GM18907 (cell line): ENCODE measurements around the gene NEURL2.
"Not testable (repeated sequence)": the region's sequence is repeated elsewhere in the genome, so short reads cannot be mapped to it uniquely, and the experiment has no call there.

Experiments used
- ATAC-seq: cut with Tn5 transposase; IDR thresholded peaks from one replicate; pipeline ENCODE4 v1.9.1; 2021; ENCODE audit warnings: mild to moderate bottlenecking, moderate library complexity; ENCODE audit not compliant: unreplicated experiment

The NEURL2 gene

GRCh38 chr20:45874576-45874975 lies 16.4 kb downstream of the NEURL2 start:
- no peak for ATAC-seq

DNA sequence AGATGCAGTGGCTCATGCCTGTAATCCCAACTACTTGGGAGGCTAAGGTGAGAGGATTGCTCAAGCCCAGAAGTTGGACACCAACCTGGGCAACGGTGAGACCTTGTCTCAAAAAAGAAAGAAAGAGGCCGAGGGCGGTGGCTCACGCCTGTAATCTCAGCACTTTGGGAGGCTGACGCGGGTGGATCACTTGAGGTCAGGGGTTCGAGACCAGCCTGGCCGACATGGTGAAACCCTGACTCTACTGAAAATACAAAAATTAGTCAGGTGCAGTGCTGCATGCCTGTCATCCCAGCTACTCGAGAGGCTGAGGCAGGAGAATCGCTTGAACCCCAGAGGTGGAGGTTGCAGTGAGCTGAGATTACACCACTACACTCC lies 16.9 kb downstream of the NEURL2 start:
- ATAC-seq, result not testable (repeated sequence)

GRCh38 chr20:45873409-45874103 lies 17.5 kb downstream of the NEURL2 start:
- no peak for ATAC-seq

DNA sequence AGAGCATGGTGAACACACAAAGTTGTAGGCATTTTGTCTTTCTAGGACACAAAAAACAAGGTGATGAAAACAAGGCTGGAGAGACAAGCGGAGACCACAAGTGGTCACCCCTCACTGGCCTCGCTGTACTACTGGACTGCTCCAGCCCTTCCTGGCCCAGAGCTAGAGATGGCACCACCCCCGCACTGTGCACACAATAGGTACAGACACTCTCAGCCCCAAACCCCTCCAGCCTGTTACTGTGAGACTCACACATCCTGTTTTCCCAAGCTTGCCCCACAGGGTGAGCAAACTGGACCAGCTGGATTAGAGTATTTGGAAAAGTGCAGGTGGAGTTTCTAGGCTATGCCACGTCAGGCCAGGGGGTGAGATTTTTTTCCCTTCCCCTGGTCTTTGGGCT lies 18.4 kb downstream of the NEURL2 start:
- ATAC-seq, result no peak

GRCh38 chr20:45867819-45868176 lies 23.2 kb downstream of the NEURL2 start:
- ATAC-seq, result no peak

GRCh38 chr20:45867136-45867818 lies 23.7 kb downstream of the NEURL2 start:
- no peak for ATAC-seq

- no peak for ATAC-seq
Observed at GRCh38 chr20:45866454-45866853, 24.6 kb downstream of the NEURL2 start.

GRCh38 chr20:45863543-45864470 lies 27.2 kb downstream of the NEURL2 start:
- ATAC-seq, result no peak

DNA sequence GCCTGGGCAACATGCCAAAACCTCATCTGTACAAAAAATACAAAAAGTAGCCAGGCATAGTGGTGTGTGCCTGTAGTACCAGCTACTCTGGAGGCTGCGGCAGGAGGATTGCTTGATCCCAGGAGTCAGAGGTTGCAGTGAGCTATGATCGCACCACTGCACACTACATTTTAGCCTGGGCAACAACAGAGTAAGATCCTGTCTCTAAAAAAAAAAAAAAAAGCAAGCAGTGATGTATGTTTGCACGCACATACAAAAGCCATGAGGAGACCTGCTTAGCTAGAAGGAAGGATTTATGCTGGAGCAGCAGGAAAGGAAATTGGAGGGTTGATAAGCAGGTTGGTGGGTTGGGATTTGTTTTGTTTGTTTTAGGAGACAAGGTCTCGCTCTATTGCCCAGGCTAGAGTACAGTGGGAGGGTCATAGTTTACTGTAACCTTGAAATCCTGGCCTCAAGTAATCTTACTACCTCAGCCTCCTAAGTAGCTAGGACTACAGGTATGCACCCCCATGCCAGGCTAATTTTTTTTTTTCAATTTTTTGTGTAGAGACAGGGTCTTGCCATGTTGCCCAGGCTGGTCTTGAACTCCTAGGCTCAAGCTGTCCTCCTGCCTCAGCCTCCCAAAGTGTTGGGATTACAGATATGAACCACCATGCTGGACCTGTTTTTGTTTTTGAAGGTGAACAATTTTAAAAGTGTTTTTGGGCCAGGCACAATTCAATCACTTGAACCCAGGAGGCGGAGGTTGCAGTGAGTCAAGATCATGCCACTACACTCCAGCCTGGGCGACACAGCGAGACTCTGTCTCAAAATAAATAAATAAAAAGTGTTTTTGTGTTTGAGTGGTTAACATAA lies 29.6 kb downstream of the NEURL2 start:
- no peak for ATAC-seq

DNA sequence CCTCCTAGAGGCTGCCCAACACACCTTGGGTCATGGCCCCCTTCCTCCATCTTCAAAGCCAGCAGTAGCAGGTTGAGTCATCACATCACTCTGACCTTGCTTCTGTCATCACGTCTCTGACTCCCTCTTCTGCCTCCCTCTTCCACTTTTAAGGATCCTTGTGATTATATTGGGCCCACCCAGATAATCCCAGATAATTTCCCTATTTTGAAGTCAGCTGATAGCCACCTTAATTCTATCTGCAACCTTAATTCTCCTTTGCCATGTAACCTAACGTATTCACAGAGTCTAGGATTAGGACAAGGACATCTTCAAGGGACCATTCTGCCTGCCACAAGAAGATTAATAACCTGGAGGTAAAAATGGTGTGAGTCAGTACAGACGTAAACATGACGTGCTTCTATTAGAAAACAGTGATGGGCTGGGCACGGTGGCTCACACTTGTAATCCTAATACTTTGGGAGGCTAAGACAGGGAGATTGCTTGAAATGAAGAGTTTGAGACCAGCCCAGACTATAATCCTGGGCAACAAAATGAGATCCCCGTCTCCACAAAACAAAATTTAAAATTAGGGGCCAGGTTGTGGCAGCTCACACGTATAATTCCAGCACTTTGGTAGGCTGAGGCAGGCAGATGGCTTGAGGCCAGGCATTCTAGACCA lies 30.3 kb downstream of the NEURL2 start:
- no peak for ATAC-seq

DNA sequence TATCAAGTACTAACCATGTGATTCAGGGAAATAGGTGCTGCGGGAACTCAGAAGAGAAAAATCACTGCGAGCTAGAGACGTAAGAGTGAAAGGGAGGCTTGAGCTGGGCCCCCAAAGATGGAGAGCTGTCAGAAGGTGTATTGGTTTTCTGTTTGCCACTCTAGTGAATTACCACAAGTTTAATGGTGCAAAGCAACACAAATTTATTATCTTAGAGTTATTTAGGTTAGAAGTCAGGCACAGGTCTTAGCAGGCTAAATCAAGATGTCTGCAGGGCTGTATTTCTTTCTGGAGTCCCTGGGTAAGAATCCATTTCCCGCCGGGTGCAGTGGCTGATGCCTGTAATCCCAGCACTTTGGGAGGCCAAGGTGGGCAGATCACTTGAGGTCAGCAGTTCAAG lies 31.1 kb downstream of the NEURL2 start:
- no peak for ATAC-seq

DNA sequence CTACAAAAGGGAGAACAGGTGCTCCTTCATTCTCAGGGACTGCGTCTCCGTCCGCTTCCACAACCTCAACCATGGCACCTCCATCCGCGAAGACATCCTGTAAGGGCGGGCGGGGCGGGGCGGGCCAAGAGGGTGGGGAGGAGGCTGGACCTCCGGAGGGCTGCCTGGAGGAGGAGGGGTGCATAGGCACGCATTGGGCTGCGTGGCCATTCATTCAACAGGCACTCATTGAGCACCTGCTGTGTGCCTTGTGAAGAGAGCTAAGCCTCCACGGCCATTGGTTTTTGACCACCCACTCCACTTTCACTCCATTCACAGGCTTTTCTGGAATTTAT lies 33.2 kb downstream of the NEURL2 start:
- peak; percentile 23 for ATAC-seq

GRCh38 chr20:45857114-45857881 lies 33.7 kb downstream of the NEURL2 start, which contains the start of the genes ACOT8 and ZSWIM3:
Gene ACOT8, minus strand, starts transcription at chr20:45857392. Its CDS starts 77 bp downstream, at chr20:45857315.
Gene ZSWIM3, plus strand, starts transcription at chr20:45857614. Its CDS starts 212 bp downstream, at chr20:45857826.
- peak; percentile 95 for ATAC-seq

DNA sequence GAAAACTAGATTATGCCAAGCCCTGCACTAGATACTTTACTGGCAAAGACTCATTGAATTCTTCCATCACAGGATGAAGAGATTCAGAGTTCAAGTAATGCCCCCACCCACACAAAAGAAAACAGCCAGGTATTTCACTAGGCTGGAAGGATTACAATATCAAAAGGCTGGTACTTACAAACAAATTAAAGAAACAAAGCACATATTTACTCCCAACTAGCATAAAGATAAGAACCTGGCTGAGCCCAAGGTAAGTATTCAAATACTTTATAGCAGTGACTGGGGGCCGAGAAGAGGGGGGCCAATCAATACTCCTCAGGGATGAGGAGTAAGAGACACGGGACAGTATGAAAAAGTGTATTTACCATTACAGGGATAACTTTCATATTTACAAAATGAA lies 37.5 kb downstream of the NEURL2 start:
- ATAC-seq, result no peak

GRCh38 chr20:45852326-45852725 lies 38.7 kb downstream of the NEURL2 start:
- no peak for ATAC-seq

- ATAC-seq, result no peak
Observed at GRCh38 chr20:45851501-45851900, 39.5 kb downstream of the NEURL2 start.

DNA sequence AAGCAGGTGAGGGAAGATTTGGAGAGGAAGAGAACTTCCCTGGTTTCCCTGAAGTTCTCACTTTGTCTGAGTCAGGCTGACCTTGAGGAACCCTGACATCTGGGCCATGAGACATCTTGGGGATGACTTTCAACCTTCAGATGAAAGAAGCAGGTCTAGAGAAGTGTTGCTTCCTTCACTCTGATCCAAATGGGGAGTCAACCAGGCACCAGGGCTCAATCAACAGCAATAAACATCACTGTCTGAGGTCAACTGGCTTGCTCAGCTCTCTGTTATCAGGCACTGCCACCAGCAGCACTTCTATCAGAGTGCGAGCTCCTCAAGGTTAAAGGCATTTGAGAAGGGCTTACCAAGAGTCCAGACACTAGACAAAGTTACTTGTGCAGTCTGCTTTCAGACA lies 40.1 kb downstream of the NEURL2 start:
- ATAC-seq, result no peak

DNA sequence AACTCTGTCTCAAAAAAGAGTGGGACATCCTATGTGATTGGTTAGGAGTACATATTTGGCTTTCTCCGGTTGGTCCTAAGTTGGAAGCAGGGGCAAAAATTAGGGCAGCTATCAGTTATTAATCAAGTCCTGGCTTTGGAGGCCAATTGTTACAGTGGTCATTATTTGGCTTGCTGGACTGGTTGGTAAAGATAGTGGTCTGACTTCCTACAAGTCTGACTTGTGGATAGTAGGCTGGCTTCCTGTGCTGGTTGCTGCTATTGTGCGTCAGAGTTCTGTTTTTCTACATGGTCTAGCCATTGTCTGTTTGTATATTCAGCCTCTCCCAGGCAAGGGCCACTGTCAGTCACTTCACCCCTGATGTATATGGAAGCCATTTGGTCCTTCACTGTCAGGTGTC lies 40.8 kb downstream of the NEURL2 start:
- ATAC-seq, result no peak

GRCh38 chr20:45848969-45849582 lies 41.9 kb downstream of the NEURL2 start:
- ATAC-seq, result no peak
